TTC549 (cell line): ENCODE data around the gene DERL2.

Experiments used
- FAIRE-seq: peaks from 2 replicates; lab custom pipeline; 2012; peaks lifted over from hg19 to GRCh38; lab: Jason Lieb, UNC

Gene DERL2

DNA sequence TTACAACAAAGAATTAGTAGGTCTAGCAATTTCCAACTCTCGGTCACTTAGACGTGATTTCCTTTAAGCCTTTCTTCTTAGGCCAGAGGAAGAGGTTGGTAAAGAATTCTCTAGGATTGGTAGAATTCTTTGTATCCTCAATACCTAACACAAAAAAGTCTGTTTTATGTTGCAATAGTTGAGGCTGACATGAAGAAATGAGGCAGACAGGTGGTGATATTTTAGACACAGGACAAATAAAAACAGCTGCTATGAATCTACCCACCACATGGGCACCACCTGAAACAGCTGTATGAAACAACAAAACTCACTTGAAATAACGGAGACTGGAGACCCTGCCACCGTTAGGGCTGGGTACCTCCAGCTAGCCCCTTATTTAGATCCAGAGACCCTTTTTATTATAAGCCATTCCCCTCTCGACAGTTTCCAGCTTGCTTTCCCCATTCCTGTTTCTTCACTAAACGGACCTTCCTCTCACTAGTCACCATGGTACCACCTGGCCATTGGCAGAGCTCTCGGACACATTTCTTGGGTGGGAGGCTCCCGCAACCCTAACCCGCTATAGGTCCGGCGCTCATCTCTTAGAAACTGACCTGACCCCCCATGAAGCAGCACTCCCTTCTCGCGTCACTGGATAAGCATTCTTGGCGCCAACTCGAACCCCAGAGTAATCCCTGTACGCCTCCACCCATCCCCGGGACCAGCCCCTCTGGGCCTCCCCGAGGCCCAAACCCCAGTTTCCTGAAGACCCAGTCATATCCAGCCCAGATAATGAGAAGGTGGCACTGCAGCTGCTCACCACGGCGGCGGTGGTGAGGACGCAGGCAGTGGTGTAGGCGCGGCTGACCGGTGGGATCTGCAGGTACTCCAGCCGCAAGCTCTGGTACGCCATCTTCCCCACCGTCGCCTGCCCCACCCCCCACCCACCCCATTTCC lies at the start of gene DERL2:
Gene DERL2 (minus strand): TSS at position 909 of the 936 bp plus-strand sequence. CDS start 17 bp downstream, at position 892.
- FAIRE-seq: no peak

GRCh38 chr17:5535436-5535835 lies 49.5 kb upstream of the DERL2 start:
- FAIRE-seq: no peak

GRCh38 chr17:5533486-5534315 lies 47.7 kb upstream of the DERL2 start:
- no peak for FAIRE-seq

DNA sequence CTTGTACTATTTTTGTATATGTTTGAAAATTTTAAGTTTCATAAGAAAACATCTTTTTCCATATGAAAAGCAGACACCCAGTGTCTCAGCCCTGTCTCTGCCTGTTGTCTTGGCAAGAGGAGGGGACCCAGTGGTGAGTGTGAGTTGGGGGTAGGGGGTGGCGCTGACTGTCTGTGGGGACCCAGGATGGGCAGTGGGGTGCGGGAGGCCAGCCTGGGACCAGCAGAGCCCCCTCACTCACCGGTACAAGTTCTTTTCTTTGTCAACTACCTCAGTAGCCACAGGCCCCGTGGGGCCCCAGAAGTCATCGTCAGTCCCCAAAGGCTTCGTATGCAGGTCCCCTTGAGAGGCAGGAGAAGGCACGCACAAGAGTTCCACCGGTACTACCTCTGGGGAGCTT lies 46.6 kb upstream of the DERL2 start:
- no peak for FAIRE-seq

DNA sequence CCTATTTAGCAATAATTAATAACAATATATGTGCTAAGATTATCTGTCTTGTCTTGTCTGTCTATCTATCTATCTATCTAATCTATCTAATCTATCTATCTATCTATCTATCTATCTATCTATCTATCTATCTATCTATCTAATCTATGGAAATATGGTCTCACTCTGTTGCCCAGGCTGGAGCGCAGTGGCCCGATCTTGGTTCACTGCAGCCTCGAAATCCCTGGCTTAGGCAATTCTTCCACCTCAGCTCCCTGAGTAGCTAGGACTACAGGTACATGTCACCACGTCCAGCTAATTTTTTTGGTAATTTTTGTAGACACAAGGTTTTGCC lies 45.1 kb upstream of the DERL2 start:
- no peak for FAIRE-seq

- no peak for FAIRE-seq
These were observed 44.5 kb upstream of the DERL2 start for GRCh38 chr17:5530265-5531084.

- no peak for FAIRE-seq
These were observed 41.7 kb upstream of the DERL2 start for GRCh38 chr17:5527601-5528250.

GRCh38 chr17:5526821-5527598 lies 41.0 kb upstream of the DERL2 start:
- FAIRE-seq: no peak

- FAIRE-seq: no peak
These were observed 37.3 kb upstream of the DERL2 start for GRCh38 chr17:5523249-5523648.

- FAIRE-seq: no peak
These were observed 36.5 kb upstream of the DERL2 start for GRCh38 chr17:5522476-5522875.

DNA sequence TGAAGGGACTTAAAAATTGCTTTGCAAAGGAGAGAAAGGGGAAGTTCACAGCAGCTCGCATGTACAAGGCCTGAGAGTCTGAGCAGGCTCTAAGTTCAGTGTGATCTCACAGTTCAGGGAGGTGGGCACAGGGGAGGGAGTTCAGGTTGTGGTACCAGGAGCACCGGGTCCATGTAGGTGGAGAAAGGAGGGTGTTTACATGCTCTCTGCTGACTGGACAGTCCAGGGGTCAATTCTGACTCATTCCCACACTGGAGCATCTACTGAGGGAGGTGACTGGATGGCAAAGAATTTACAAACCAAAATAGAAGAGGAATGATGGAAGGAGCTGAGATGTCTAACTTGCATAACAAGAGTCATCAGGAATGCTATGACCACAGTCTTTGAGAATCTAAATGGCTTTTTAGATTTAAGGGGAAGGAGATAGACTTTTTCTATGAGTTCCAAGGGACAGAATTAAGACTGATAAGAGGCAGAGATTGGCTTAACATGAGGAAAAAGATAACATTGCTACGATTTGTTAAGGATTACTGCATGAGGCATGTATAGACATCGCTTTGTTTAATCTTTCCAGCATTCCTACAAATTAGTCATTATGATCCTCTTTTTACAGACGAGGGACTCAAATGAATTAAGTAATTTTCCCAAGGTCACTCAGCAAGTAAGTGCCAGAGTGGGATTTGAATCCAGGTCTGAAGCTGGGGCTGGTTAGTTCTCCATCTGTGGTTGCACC lies 30.2 kb upstream of the DERL2 start:
- no peak for FAIRE-seq

DNA sequence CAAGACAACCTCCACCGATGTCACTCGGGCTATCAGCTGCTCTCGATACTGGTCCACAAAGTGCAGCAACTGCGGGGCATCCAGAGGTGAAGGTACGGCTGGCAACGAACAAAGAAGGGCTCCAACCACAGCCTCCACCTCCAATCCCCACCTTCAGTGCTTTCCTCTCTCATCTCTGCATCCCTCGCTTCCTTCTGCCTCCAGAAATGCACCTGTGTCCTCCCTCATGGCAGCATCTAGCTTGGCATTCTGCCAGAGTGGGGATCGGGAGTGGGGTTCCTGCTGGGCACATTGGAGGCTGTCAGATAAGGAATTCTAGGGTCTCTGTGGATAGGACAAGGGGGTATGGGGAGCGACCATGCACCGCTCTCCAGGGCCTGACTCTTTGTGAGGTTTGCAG lies 29.0 kb upstream of the DERL2 start:
- FAIRE-seq: no peak

DNA sequence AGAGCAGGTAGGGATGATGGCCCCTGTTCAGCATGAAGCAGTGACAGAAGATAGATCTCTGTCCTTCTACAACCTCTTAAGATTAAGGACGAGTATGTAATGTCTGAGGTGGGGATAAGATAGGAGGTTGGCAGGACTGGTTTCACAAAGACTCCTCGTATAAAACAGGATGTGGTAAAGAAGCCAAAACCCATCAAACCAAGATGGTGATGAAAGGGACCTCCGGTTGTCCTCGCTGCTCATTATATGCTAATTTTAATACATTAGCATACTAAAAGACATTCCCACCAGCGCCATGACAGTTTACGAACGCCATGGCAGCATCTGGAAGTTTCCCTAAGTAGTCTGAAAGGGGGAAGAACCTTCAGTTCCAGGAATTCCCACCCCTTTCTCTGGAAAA lies 27.6 kb upstream of the DERL2 start:
- FAIRE-seq: no peak

DNA sequence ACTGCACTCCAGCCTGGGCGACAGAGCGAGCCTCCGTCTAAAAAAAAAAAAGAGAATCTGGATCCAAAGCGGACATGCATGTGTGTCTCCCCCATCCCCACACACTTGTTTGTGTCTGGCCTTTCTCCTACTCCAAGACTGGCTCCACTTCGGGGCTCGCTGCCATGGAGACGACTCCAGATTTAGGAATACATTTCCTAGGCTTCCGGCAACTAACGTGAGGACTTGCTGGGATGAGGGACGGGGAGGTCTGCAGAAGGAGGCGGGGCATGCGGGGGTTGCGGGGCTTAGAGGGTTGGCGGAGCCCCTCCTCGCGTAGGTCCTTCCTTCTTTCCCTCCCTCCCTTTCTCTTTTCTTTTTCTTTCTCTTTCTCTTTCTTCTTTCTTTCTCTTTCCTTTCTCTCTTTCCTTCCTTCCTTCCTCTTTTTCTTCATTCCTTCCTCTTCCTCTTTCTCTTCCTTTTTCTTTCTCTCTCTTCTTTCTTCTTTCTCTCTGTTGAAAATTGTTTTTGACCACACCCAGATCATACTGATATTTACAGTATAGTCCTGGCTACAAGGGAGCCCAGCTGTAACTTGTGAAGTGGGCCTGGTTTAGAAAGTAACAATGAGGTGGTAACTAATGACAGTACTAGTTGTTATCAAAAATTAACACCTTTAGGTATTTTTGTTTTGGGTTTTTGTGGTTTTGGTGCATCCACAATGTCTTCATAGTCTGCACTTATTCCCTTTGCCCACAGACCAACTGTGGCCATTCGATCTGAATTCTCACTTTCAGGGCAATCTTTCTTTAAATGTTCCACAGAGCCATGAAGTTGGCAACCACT lies 25.6 kb upstream of the DERL2 start:
- no peak for FAIRE-seq

- no peak for FAIRE-seq
These were observed 24.8 kb upstream of the DERL2 start for GRCh38 chr17:5510771-5511170.

GRCh38 chr17:5509482-5509881 lies 23.5 kb upstream of the DERL2 start:
- FAIRE-seq: no peak

- no peak for FAIRE-seq
These were observed 22.8 kb upstream of the DERL2 start for GRCh38 chr17:5508810-5509209.

DNA sequence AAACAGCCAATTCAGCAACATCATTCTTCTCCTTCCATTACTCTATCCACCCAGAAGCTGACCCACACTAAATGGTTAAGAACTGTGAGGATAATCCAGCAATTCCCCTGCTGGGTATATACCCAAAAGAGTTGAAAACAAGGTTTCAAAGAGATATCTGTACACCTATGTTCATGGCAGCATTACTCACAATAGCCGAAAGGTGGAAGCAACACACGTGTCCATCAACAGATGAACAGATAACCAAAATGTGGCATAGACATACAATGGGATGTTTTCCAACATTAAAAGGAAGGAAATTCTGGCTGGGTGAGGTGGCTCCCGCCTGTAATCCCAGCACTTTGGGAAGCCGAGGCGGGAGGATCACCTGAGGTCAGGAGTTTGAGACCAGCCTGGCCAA lies 20.3 kb upstream of the DERL2 start:
- no peak for FAIRE-seq

- no peak for FAIRE-seq
These were observed 16.6 kb upstream of the DERL2 start for GRCh38 chr17:5502552-5502951.

DNA sequence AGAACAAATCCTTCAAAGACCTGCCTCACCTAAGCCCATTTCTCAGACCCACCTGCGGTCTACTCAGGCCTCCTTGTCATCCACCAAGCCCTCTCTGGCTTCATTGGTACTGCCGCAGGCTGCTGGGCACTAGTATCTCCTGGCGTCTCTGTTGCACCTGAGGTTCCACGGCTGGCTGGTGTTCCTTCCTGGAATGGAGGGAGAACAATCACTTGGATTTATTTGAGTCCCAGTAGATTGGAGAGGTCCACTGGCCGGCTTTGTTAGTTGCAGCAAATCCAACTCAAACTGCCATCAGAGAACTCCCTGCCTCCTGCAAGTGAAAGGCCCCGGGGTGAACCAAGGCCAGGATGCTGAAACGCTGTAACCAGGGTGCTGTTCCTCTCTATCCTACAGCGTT lies 15.7 kb upstream of the DERL2 start:
- no peak for FAIRE-seq
